NCI-H1930 (cell line): ENCODE data around the gene CPZ.

Source experiments
- DNase-seq, 2 experiments: peaks; one replicate each; lab custom pipeline; 2025; lab: John Stamatoyannopoulos, UW

CPZ gene

GRCh38 chr4:8595237-8596087 lies 2.9 kb downstream of the CPZ start:
- no peak for DNase-seq

- DNase-seq = no peak
Observed at GRCh38 chr4:8596891-8597290, 4.3 kb downstream of the CPZ start.

GRCh38 chr4:8597319-8597718 lies 4.8 kb downstream of the CPZ start:
- no peak for DNase-seq

- DNase-seq = no peak
Observed at GRCh38 chr4:8597791-8598190, 5.2 kb downstream of the CPZ start.

GRCh38 chr4:8598391-8599090 lies 6.0 kb downstream of the CPZ start:
- no peak for DNase-seq

- no peak for DNase-seq
Observed at GRCh38 chr4:8599091-8599460, 6.5 kb downstream of the CPZ start.

- no peak for DNase-seq
Observed at GRCh38 chr4:8599657-8600056, 7.1 kb downstream of the CPZ start.

GRCh38 chr4:8600266-8600665 lies 7.7 kb downstream of the CPZ start:
- no peak for DNase-seq

GRCh38 chr4:8600686-8601085 lies 8.1 kb downstream of the CPZ start:
- DNase-seq = no peak

GRCh38 chr4:8601086-8601485 lies 8.5 kb downstream of the CPZ start:
- DNase-seq = no peak

GRCh38 chr4:8601556-8601955 lies 9.0 kb downstream of the CPZ start:
- DNase-seq = no peak

GRCh38 chr4:8602686-8603430 lies 10.3 kb downstream of the CPZ start:
- no peak for DNase-seq

GRCh38 chr4:8603931-8604330 lies 11.4 kb downstream of the CPZ start:
- DNase-seq = no peak

- no peak for DNase-seq
Observed at GRCh38 chr4:8605289-8605688, 12.7 kb downstream of the CPZ start.

GRCh38 chr4:8606476-8606875 lies 13.9 kb downstream of the CPZ start:
- no peak for DNase-seq

GRCh38 chr4:8606966-8607365 lies 14.4 kb downstream of the CPZ start:
- DNase-seq = no peak

- peak in 1 of 2 experiments; percentile 40 for DNase-seq
Observed at GRCh38 chr4:8607603-8608481, 15.3 kb downstream of the CPZ start.

- DNase-seq = no peak
Observed at GRCh38 chr4:8608714-8609391, 16.3 kb downstream of the CPZ start.

- no peak for DNase-seq
Observed at GRCh38 chr4:8609406-8609805, 16.8 kb downstream of the CPZ start.

GRCh38 chr4:8609824-8610350 lies 17.3 kb downstream of the CPZ start:
- DNase-seq = no peak
